ENCODE measurements around the gene HTN3. TPM values are rescaled to one million over a fixed set of nuclear protein-coding genes. Genes with fewer than 3 reads are reported as not detected.
"Not testable (repeated sequence)": the region's sequence is repeated elsewhere in the genome, so short reads cannot be mapped to it uniquely, and the experiment has no call there.

The HTN3 gene
- total RNA-seq, result not detected in 2 replicates

DNA sequence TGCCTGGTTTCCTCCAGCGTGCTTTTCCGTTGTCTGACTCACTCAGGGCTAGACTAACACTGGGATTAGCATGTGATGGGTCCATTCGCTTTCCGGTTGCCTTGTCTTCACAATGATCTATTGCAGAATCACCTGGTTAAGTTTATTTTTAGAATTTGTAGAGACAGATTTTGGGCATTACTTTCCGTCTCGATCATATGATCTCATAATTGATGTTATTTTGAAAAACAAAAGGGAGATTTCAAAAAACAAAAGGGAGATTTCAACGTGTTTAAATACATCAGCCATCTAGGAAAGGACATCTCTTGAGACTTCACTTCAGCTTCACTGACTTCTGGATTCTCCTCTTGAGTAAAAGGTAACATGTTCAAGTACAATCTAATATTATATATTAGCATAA, at the start of gene HTN3:
HTN3 (plus strand) TSS at position 301 of the 400 bp plus-strand sequence. CDS start 2,282 bp downstream, outside the sequence.
- intact Hi-C loops (cut with micrococcal nuclease); DNase-seq (ENCODE audit: low spot score); H3K4me1 Mint-ChIP-seq (ENCODE audit: low read depth); H3K27me3 Mint-ChIP-seq (ENCODE audit: insufficient read depth); H3K4me3 Mint-ChIP-seq; H3K27ac Mint-ChIP-seq; H3K9me3 Mint-ChIP-seq; H3K36me3 Mint-ChIP-seq (ENCODE audit: low read depth): not testable (repeated sequence)

DNA sequence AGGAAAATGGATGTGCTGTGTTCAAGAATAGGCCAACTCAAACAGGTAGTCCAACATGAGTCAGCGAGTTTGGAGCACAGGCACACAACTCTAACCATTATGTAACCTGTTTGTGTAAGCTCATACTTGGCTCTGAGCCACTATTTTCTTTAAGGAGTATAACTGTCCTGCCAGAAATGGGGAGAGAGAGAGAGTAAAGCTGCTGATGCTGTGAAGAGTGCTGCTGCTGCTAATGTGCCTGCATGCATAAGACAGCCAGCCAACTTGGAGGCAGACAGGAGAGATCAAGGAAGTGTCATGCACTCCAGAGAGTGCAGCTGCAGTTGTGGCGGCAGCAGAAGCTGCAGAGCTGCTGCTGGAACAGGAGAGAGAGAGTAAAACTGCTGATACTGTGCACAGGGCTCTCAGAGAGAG, 44.2 kb upstream of the HTN3 start:
- Mint-ChIP-seq H3K27me3 (ENCODE audit: insufficient read depth) (no peaks in the 10 kb centered on the region), H3K4me1 (ENCODE audit: low read depth) (no peaks in the 10 kb centered on the region), H3K27ac (no peak overlapping the region), H3K36me3 (ENCODE audit: low read depth) (no peaks in the 10 kb centered on the region), H3K9me3 (no peaks in the 10 kb centered on the region), H3K4me3 (no peak overlapping the region)
- intact Hi-C loops (cut with micrococcal nuclease), result no loop called here
- no peak for DNase-seq (ENCODE audit: low spot score)

DNA sequence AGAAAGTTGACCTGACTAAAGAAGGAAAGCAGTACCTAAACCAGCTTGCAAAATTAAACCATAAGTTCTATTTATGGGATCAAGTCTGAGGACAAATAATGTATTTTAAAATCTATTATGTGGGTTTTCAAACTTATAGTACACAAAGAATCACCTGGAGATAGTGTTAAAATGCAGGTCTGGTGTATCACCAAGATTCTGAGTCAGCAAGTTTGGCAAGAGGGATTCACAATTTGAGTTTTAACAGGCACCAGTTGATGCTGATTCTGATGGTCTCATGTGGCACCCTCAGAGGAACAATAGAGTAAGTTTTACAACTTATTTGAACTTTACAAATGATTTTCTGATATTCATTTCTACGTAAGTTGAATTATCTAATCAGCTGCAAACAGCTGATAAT, 41.6 kb upstream of the HTN3 start:
- Mint-ChIP-seq H3K4me1 (ENCODE audit: low read depth) (no peaks in the 10 kb centered on the region), H3K36me3 (ENCODE audit: low read depth) (no peaks in the 10 kb centered on the region), H3K27me3 (ENCODE audit: insufficient read depth) (no peaks in the 10 kb centered on the region), H3K9me3 (no peaks in the 10 kb centered on the region), H3K27ac (no peak overlapping the region), H3K4me3 (no peak overlapping the region)
- intact Hi-C loops (cut with micrococcal nuclease), result no loop called here
- no peak for DNase-seq (ENCODE audit: low spot score)

DNA sequence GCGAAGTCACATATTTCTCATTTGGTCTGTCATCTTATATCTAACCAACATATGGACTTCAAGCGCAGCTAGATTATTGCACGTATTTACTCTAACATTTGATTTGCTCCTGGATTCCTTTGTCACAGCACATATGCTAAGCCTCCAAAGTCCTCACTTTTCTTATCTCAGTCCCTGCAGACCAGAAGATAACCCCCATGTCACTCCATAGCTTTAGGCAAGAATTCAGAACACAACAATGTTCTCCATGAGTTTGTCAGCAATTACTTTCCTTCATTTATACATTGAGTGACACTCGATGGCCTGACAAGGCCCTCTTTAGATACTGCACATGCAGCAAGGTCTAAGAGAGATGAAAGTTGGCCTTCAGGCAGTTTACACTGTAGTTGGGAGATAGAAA, 37.2 kb upstream of the HTN3 start:
- intact Hi-C loops (cut with micrococcal nuclease), result no loop called here
- DNase-seq (ENCODE audit: low spot score), result no peak
- Mint-ChIP-seq H3K4me1 (ENCODE audit: low read depth) (no peaks in the 10 kb centered on the region), H3K36me3 (ENCODE audit: low read depth) (no peaks in the 10 kb centered on the region), H3K27ac (no peak overlapping the region), H3K9me3 (no peaks in the 10 kb centered on the region), H3K27me3 (ENCODE audit: insufficient read depth) (no peaks in the 10 kb centered on the region), H3K4me3 (no peak overlapping the region)

DNA sequence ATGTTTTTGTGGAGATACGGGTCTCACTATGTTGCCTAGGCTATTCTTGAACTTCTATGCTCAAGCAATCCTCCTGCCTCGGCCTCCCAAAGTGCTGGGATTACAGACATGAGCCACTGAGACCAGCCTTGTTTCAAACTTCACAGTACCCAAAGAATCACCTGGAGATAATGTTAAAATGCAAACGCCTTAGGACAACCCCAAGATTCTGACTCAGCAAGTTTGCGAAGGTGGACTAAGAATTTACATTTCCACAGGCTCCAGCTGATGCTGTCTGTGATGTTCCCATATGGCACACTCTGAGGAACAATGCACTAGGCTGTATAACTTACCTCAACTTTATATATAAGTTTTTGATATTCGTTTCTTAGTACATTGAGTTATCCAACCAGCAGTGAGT, 33.5 kb upstream of the HTN3 start:
- H3K4me3 Mint-ChIP-seq, result no peak overlapping the region
- no peaks in the 10 kb centered on the region for H3K27me3 Mint-ChIP-seq (ENCODE audit: insufficient read depth)
- no peak for DNase-seq (ENCODE audit: low spot score)
- H3K27ac Mint-ChIP-seq, result no peak overlapping the region
- no peaks in the 10 kb centered on the region for H3K36me3 Mint-ChIP-seq (ENCODE audit: low read depth)
- intact Hi-C loops (cut with micrococcal nuclease), result no loop called here
- no peaks in the 10 kb centered on the region for H3K9me3 Mint-ChIP-seq
- no peaks in the 10 kb centered on the region for H3K4me1 Mint-ChIP-seq (ENCODE audit: low read depth)

DNA sequence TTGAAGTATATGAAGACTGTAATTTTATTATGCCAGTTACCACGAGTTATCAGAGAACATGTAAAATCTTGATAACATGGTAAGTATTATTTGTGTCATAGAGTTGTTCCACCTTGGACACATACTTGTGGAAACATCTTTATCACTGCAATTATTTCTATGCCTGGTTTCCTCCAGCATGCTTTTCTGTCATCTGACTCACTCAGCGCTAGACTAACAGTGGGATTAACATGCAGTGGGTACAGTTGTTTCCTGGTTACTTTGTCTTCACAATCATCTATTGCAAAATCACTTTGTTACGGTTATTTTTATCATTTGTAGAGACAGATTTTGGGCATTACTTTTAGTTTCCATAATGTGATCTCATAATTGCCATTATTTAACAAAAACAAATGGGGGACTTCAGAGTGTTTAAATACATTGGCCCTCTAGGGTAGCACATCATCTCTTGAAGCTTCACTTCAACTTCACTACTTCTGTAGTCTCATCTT, 32.7 kb upstream of the HTN3 start, which contains the start of gene STATH:
STATH (plus strand) TSS at position 441 of the 491 bp plus-strand sequence. CDS start 2,472 bp downstream, outside the sequence.
- no peak within 1 kb of the TSS for H3K27ac Mint-ChIP-seq
- intact Hi-C loops (cut with micrococcal nuclease), result no loop called here
- no peaks in the 10 kb centered on the region for H3K4me1 Mint-ChIP-seq (ENCODE audit: low read depth)
- DNase-seq (ENCODE audit: low spot score), result no peak
- no peaks in the 10 kb centered on the region for H3K9me3 Mint-ChIP-seq
- H3K27me3 Mint-ChIP-seq (ENCODE audit: insufficient read depth), result no peaks in the 10 kb centered on the region
- H3K4me3 Mint-ChIP-seq, result no peak within 1 kb of the TSS
- no peaks in the 10 kb centered on the region for H3K36me3 Mint-ChIP-seq (ENCODE audit: low read depth)

DNA sequence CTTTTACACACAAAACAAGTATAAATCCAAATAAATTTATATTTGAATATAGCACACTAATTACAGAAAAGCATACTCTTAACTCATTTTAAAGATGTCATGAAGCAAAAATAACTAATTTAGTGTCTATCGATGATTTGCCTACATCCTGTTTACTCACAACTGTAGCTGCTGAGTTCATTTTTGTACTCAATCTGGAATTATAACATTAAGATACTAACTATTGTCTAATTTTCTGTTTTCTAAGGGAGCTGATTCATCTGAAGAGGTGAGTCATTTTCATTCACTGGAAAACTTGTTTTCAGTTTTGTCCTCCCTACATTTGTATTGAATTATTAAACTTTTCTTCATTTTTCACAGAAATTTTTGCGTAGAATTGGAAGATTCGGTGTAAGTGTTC, 28.8 kb upstream of the HTN3 start:
- H3K27me3 Mint-ChIP-seq (ENCODE audit: insufficient read depth), result no peaks in the 10 kb centered on the region
- no peaks in the 10 kb centered on the region for H3K36me3 Mint-ChIP-seq (ENCODE audit: low read depth)
- intact Hi-C loops (cut with micrococcal nuclease), result no loop called here
- H3K4me3 Mint-ChIP-seq, result no peak overlapping the region
- DNase-seq (ENCODE audit: low spot score), result no peak
- H3K4me1 Mint-ChIP-seq (ENCODE audit: low read depth), result no peaks in the 10 kb centered on the region
- H3K27ac Mint-ChIP-seq, result no peak overlapping the region
- no peaks in the 10 kb centered on the region for H3K9me3 Mint-ChIP-seq

DNA sequence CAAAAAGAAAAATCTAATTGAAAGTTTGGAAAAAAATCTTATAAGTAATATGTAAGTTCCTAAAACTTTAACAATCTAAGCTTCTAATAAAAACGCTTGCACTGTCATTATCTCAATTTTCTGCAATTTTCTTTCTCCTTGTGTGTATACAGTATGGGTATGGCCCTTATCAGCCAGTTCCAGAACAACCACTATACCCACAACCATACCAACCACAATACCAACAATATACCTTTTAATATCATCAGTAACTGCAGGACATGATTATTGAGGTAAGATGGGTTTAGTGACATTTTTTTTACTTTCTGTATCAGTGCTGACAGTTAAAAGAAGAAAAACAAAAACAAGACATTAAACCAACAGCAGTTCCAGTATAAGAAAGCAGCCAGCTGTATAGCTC, 27.5 kb upstream of the HTN3 start:
- no peak overlapping the region for H3K4me3 Mint-ChIP-seq
- H3K9me3 Mint-ChIP-seq, result no peaks in the 10 kb centered on the region
- no peak for DNase-seq (ENCODE audit: low spot score)
- no peak overlapping the region for H3K27ac Mint-ChIP-seq
- H3K4me1 Mint-ChIP-seq (ENCODE audit: low read depth), result no peaks in the 10 kb centered on the region
- intact Hi-C loops (cut with micrococcal nuclease), result no loop called here
- no peaks in the 10 kb centered on the region for H3K36me3 Mint-ChIP-seq (ENCODE audit: low read depth)
- H3K27me3 Mint-ChIP-seq (ENCODE audit: insufficient read depth), result no peaks in the 10 kb centered on the region

DNA sequence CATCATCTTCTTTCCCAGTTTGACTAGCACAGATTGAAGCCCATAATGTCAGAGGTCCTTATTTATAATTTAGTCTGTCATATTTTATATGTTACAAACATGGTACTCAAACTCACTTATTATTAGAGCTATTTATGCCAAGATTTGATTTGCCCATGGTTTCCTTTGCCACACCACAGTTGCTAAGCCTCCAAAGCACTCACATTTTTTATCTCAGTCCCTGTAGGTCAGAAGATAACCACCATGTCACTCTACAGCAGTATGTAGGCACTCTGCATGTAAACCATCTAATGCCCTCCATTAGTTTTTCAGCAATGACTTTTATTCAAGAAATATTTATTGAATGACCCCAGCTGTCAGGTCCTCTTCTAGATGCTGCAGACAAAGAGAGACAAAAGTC, 25.8 kb upstream of the HTN3 start:
- Mint-ChIP-seq H3K4me3 (no peak overlapping the region), H3K36me3 (ENCODE audit: low read depth) (no peaks in the 10 kb centered on the region), H3K27me3 (ENCODE audit: insufficient read depth) (no peaks in the 10 kb centered on the region), H3K4me1 (ENCODE audit: low read depth) (no peaks in the 10 kb centered on the region), H3K27ac (no peak overlapping the region), H3K9me3 (no peaks in the 10 kb centered on the region)
- intact Hi-C loops (cut with micrococcal nuclease), result no loop called here
- no peak for DNase-seq (ENCODE audit: low spot score)

DNA sequence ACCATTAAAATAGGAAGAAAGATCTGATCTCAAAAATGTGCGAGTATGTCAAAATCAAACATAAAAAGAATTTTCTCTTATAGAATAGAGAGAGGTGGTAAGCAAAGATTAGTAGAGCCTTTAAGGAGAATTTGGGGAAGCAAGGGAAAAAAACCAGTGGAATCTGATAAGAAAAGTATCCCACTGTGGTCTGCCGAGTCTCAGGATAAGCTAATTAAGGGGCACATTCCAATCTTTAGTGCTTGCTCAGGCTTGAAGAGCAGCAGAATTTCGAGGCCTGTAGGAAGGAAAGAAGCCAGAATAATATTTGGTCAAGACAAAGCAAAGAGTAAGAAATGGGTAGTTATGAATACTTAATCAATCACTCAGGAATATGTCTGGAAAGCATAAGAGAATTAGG, 19.5 kb upstream of the HTN3 start:
- no peak for DNase-seq (ENCODE audit: low spot score)
- H3K36me3 Mint-ChIP-seq (ENCODE audit: low read depth), result no peaks in the 10 kb centered on the region
- H3K9me3 Mint-ChIP-seq, result no peaks in the 10 kb centered on the region
- no peaks in the 10 kb centered on the region for H3K4me1 Mint-ChIP-seq (ENCODE audit: low read depth)
- intact Hi-C loops (cut with micrococcal nuclease), result no loop called here
- no peaks in the 10 kb centered on the region for H3K27me3 Mint-ChIP-seq (ENCODE audit: insufficient read depth)
- H3K27ac Mint-ChIP-seq, result no peak overlapping the region
- H3K4me3 Mint-ChIP-seq, result no peak overlapping the region

DNA sequence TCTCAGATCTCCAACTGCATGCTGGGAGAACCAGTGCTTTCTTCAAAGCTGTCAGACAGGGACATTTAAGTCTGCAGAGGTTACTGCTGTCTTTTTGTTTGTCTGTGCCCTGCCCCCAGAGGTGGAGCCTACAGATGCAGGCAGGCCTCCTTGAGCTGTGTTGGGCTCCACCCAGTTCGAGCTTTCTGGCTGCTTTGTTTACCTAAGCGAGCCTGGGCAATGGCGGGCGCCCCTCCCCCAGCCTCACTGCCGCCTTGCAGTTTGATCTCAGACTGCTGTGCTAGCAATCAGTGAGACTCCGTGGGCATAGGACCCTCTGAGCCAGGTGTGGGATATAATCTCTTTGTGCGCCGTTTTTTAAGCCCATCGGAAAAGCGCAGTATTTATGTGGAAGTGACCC, 9.3 kb upstream of the HTN3 start:
- not testable (repeated sequence) for H3K4me3 Mint-ChIP-seq; H3K36me3 Mint-ChIP-seq (ENCODE audit: low read depth); H3K4me1 Mint-ChIP-seq (ENCODE audit: low read depth)

DNA sequence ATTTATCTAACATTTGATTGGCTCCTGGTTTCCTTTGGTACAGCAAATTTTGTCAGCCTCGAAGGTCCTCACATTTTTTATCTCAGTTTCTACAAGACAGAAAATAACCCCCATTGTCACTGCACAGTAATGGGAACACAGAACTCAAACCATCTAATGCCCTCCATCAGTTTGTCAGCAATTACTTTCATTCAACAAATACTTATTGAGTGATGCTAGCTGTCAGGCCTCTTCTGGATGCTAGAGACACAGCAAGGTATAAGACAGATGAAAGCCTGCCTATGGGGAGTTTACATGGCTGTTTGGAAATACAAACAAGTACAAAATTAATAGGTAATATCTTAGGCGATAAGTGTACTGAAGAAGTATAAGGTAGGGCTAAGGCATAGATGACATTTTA, 5.0 kb upstream of the HTN3 start:
- no peak overlapping the region for H3K4me3 Mint-ChIP-seq
- no peaks in the 10 kb centered on the region for H3K27me3 Mint-ChIP-seq (ENCODE audit: insufficient read depth)
- H3K27ac Mint-ChIP-seq, result no peak overlapping the region
- no peaks in the 10 kb centered on the region for H3K4me1 Mint-ChIP-seq (ENCODE audit: low read depth)
- H3K9me3 Mint-ChIP-seq, result no peaks in the 10 kb centered on the region
- no peaks in the 10 kb centered on the region for H3K36me3 Mint-ChIP-seq (ENCODE audit: low read depth)
- DNase-seq (ENCODE audit: low spot score), result no peak
- intact Hi-C loops (cut with micrococcal nuclease), result no loop called here

More for the DNA sequence above, 9.3 kb upstream of the HTN3 start:
- intact Hi-C loops (cut with micrococcal nuclease); DNase-seq (ENCODE audit: low spot score); H3K9me3 Mint-ChIP-seq; H3K27me3 Mint-ChIP-seq (ENCODE audit: insufficient read depth); H3K27ac Mint-ChIP-seq: not testable (repeated sequence)

DNA sequence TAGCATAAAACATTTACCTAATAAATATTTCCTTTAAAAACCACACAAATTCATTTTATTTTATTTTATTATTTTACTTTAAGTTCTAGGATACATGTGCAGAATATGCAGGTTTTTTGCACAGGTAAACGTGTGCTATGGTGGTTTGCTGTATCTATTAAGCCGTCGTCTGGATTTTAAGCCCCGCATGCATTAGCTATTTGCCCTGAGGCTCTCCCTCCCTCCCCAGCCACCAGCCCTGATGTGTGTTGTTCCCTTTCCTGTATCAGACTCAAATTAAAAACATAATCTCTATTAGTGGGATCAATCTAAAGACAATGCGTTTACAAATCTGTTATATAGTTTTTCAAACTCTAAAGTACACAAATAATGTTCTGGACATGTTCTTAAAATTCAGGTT, 1.2 kb upstream of the HTN3 start:
- Mint-ChIP-seq H3K27ac (no peak overlapping the region), H3K36me3 (ENCODE audit: low read depth) (no peaks in the 10 kb centered on the region), H3K4me3 (no peak overlapping the region), H3K4me1 (ENCODE audit: low read depth) (no peaks in the 10 kb centered on the region), H3K27me3 (ENCODE audit: insufficient read depth) (no peaks in the 10 kb centered on the region), H3K9me3 (no peaks in the 10 kb centered on the region)
- intact Hi-C loops (cut with micrococcal nuclease), result no loop called here
- DNase-seq (ENCODE audit: low spot score), result no peak

DNA sequence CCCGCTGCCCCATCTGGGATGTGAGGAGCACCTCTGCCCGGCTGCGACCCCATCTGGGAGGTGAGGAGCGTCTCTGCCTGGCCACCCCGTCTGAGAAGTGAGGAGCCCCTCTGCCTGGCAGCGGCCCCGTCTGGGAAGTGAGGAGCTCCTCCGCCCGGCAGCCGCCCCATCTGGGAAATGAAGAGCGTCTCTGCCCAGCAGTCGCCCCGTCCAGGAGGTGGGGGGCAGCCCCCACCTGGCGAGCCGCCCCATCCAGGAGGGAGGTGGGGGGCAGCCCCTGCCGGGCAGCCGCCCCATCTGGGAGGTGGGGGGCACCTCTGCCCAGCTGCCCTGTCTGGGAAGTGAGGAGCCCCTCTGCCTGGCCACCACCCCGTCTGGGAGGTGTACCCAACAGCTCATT, 9.3 kb downstream of the HTN3 start:
- not testable (repeated sequence) for H3K36me3 Mint-ChIP-seq (ENCODE audit: low read depth); H3K27ac Mint-ChIP-seq

More for the DNA sequence above, 9.3 kb downstream of the HTN3 start:
- H3K4me1 Mint-ChIP-seq (ENCODE audit: low read depth); intact Hi-C loops (cut with micrococcal nuclease); H3K9me3 Mint-ChIP-seq; DNase-seq (ENCODE audit: low spot score); H3K27me3 Mint-ChIP-seq (ENCODE audit: insufficient read depth); H3K4me3 Mint-ChIP-seq: not testable (repeated sequence)

All from activated T-helper 1 cell treated with anti-CD3 and anti-CD28 coated beads, Interleukin-12 subunit alpha, Interleukin-12 subunit beta, Interleukin-2, Interleukin-4 antibody, amounts not matched to agents 30 ng/mL and 10 ng/mL and 1 ng/mL, durations not matched to agents 14 hours and 24 hours and 36 hours (primary cell).